A549 (cell line): ENCODE results near the gene SNUPN. TPM values are rescaled to one million over a fixed set of nuclear protein-coding genes. Genes with fewer than 3 reads are reported as not detected.

Experiments used
- ATAC-seq, 2 experiments: fragments of 200-7000 bp in 1 of 2; fragments of >200 bp in 1 of 2; cut with Nextera tagmentation in 1 of 2; cut with Tn5 transposase in 1 of 2; 3 replicates each; pipeline versions ENCODE4 v1.8.0 to v1.9.1; 2018 to 2020; ENCODE audit warnings: mild to moderate bottlenecking in 1 of 2, moderate library complexity in 1 of 2
- CTCF ChIA-PET: fragments of 300-600 bp; sonication (Branson Sonifier 250); formaldehyde crosslinking; extraction: SDS; loops from one replicate; lab custom pipeline; 2021; ENCODE audit warnings: antibody characterized with exemption, inconsistent platforms; lab: Yijun Ruan, JAX
- POLR2A ChIA-PET: fragments of 350-600 bp; formaldehyde crosslinking; extraction: SDS; loops from one replicate; lab custom pipeline; 2021; ENCODE audit warnings: antibody characterized with exemption, inconsistent platforms; lab: Yijun Ruan, JAX
- DNase-seq, 2 experiments: peaks; one replicate each; pipeline versions ENCODE4 v3.0.0 to v3.0.0-alpha.2; 2011 to 2016; ENCODE audit warnings: low read depth in 1 of 2, low spot score in 1 of 2
- FAIRE-seq: peaks from 2 replicates; lab custom pipeline; 2011; peaks lifted over from hg19 to GRCh38; lab: Jason Lieb, UNC
- H3K27ac ChIP-seq, 2 experiments: fragments of >200 bp; sonication (Bioruptor Twin); formaldehyde crosslinking; 3 replicates each; pipeline ENCODE4 v1.5.1; 2016 to 2017
- H3K4me1 ChIP-seq: fragments of >200 bp; sonication (Bioruptor Twin); formaldehyde crosslinking; 3 replicates; pipeline ENCODE4 v1.6.1; 2016
- H3K4me2 ChIP-seq: fragments of >200 bp; sonication (Bioruptor Twin); formaldehyde crosslinking; 3 replicates; pipeline ENCODE4 v1.6.1; 2016
- H3K4me3 ChIP-seq: fragments of >200 bp; sonication (Bioruptor Twin); formaldehyde crosslinking; 3 replicates; pipeline ENCODE4 v1.5.1; 2016
- H3K9me3 ChIP-seq: fragments of >200 bp; sonication (Bioruptor Twin); formaldehyde crosslinking; 3 replicates; pipeline ENCODE4 v1.6.1; 2016
- CBX2 ChIP-seq: fragments of 200-600 bp; sonication (generic); IDR thresholded peaks from 2 replicates; pipeline ENCODE4 v1.6.1; 2016; ENCODE audit warnings: low read depth, mild to moderate bottlenecking, borderline replicate concordance
- CHD2 ChIP-seq: fragments of 150-350 bp; IDR thresholded peaks from 2 replicates; pipeline ENCODE4 v1.6.1; 2014; ENCODE audit warnings: low read length; ENCODE audit not compliant: partially characterized antibody
- EHMT2 ChIP-seq: fragments of 200-600 bp; sonication (generic); IDR thresholded peaks from 2 replicates; pipeline ENCODE4 v1.6.1; 2016; ENCODE audit warnings: antibody characterized with exemption, low read depth, mild to moderate bottlenecking, moderate library complexity
- ESRRA ChIP-seq: fragments of 150-350 bp; IDR thresholded peaks from 2 replicates; pipeline ENCODE4 v1.6.1; 2014; ENCODE audit warnings: mild to moderate bottlenecking, low read length, borderline replicate concordance
- FOSL2 ChIP-seq, 2 experiments: fragments of 450-650 bp in 1 of 2; fragments of >200 bp in 1 of 2; sonication (Bioruptor Twin) in 1 of 2; formaldehyde crosslinking; IDR thresholded peaks; 2 replicates each; pipeline versions ENCODE4 v1.5.0 to v1.6.1; 2016 to 2020; ENCODE audit warnings: mild to moderate bottlenecking in 1 of 2, moderate library complexity in 1 of 2
- FOXS1 ChIP-seq: fragments of 250-450 bp; sonication (Bioruptor Pico); IDR thresholded peaks from 2 replicates; pipeline ENCODE4 v1.5.0; 2020; ENCODE audit warnings: mild to moderate bottlenecking, moderate library complexity
- GATA3 ChIP-seq: IDR thresholded peaks from 2 replicates; pipeline ENCODE4 v1.6.1; 2012; ENCODE audit warnings: borderline replicate concordance
- HOXB13 ChIP-seq: fragments of 250-450 bp; sonication (Bioruptor Pico); IDR thresholded peaks from 2 replicates; pipeline ENCODE4 v1.5.0; 2020; ENCODE audit warnings: low read depth, mild to moderate bottlenecking, moderate library complexity
- MAFK ChIP-seq: fragments of 450-650 bp; IDR thresholded peaks from 2 replicates; pipeline ENCODE4 v1.6.1; 2014; ENCODE audit not compliant: partially characterized antibody
- NPAS2 ChIP-seq: fragments of 250-450 bp; sonication (Bioruptor Pico); IDR thresholded peaks from 2 replicates; pipeline ENCODE4 v1.8.0; 2022; ENCODE audit warnings: mild to moderate bottlenecking, moderate library complexity, borderline replicate concordance
- POLR2A ChIP-seq: IDR thresholded peaks from 2 replicates; pipeline ENCODE4 v1.6.1; 2012; ENCODE audit warnings: mild to moderate bottlenecking, low read length
- RCOR1 ChIP-seq: fragments of 150-350 bp; IDR thresholded peaks from 2 replicates; pipeline ENCODE4 v1.6.1; 2014; ENCODE audit warnings: antibody characterized with exemption, low read length, low read depth
- ZSCAN20 ChIP-seq: fragments of 250-450 bp; sonication (Bioruptor Pico); IDR thresholded peaks from 2 replicates; pipeline ENCODE4 v1.8.0; 2022; ENCODE audit warnings: mild to moderate bottlenecking, moderate library complexity
- WGBS: methylation state at CpG from one replicate; pipeline ENCODE4 v1.1.6; 2017; ENCODE audit errors: missing lambda C conversion rate; 5-methylcytosine and 5-hydroxymethylcytosine counted together
- polyA plus RNA-seq, 4 experiments: library from polyadenylated mRNA; depleted of rRNA in 3 of 4; stranded (reverse); fragments of >200 nt; fragmentation: RNase III in 1 of 4; extraction: RNeasy Plus Mini Kit Qiagen cat#74134 plus additional on column Dnase treatment in 1 of 4; gene quantifications; 2 replicates in 3 of 4; 3 replicates in 1 of 4; pipeline ENCODE4 v1.2.3, GENCODE V29; 2011 to 2017
- TF ChIP-seq, protein P1 (sequence below): fragments of >200 bp; sonication (Bioruptor Twin); formaldehyde crosslinking; IDR thresholded peaks from 3 replicates; pipeline ENCODE4 v1.6.1; 2016
- TF ChIP-seq, protein P2 (sequence below): fragments of 250-450 bp; sonication (Bioruptor Pico); IDR thresholded peaks from 2 replicates; pipeline ENCODE4 v1.5.0; 2020; ENCODE audit warnings: low read depth, mild to moderate bottlenecking, moderate library complexity
- TF ChIP-seq, protein P3 (sequence below): IDR thresholded peaks from 2 replicates; pipeline ENCODE4 v1.6.1; 2012
- TF ChIP-seq, protein P4 (sequence below): fragments of 200-600 bp; sonication (generic); IDR thresholded peaks from 2 replicates; pipeline ENCODE4 v1.6.1; 2016; ENCODE audit warnings: antibody characterized with exemption, mild to moderate bottlenecking, moderate library complexity

The SNUPN gene
- polyA plus RNA-seq, 2 of the 4 experiments (the other 2 are of a cell fraction), result 29.2 to 38.5 TPM

DNA sequence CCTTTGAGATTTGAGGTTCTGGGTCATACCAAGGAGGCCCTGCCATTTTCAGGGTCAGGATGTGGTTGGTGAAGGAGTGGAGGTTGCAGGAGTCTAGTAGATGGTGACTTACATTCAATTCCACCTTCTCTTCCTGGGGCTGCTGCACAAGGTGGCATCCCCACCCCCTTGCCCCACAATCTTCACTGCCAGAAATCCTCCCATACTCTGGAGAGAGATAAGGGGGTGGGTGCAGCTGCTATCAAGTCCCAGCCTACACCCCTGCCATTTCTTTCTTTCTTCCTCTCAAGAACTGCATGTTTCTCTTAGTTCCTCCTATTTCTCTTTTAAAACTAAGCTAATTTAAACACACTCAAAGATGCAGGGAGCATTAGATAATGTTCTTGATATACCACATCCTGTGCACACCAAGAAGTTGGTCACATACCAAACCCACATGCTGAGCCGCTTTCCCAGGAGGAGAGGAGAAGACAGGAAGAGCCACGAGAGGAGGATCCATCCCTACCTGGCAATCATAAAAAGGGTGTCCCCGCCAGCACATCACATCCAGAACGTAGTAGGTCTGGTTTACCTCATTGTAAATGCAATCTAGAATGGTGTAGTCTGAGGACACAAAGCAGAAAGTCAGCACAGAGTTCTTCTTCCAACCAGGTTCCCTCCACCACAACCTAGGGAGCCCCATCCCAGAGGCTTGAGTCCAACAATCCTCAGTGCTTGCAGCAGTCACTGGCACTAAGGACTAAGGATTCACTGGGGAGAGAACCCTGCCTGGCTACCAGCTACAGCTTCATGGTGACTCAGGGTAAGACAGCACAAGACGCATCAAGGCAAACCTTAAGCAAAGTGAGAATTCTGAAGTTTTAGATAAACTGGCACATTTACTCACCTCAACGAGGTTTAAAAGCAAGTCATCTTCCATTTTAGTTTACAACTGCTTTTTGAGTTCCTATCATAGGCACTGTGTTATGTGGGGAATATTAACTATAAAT lies 18.5 kb downstream of the SNUPN start:
- no peak overlapping the region for H3K27ac ChIP-seq
- ATAC-seq (no peak; a peak in 1 of 6 replicates), FAIRE-seq (no peak), DNase-seq (no peak)
- no peaks in the 10 kb centered on the region for H3K9me3 ChIP-seq
- CTCF ChIA-PET, result interaction anchor here (1.0 to 4.6 kb wide), 6 partner anchors 9 to 239 kb away, joined by 3 to 23 read pairs (median 6); no protein-coding TSS in a partner anchor
- no peaks in the 10 kb centered on the region for H3K4me1 ChIP-seq
- no peak overlapping the region for H3K4me3 ChIP-seq
- TF ChIP-seq ESRRA, result no peak
- POLR2A ChIA-PET, result no interaction called here
- no peak overlapping the region for H3K4me2 ChIP-seq
- 93% methylated on average over 6 of the region's 6 CpGs for WGBS

DNA sequence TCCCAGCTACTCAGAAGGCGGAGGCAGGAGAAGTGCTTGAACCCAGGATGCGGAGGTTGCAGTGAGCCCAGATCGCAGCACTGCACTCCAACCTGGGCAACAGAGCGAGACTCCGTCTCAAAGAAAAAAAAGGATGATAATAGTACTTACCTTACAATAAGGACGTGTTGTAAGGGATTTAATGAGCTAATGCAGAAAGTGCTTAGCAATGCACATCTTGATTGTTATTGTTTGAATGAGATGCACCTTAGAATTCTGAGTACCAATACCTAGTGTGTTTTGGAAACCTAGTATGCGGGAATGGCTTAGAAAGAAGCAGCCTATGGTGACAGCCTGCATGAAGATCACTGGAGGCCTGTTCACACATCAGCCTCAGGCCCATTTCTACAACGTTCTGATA lies 19.5 kb downstream of the SNUPN start:
- DNase-seq, result no peak
- H3K4me2 ChIP-seq, result no peak overlapping the region
- no peak overlapping the region for H3K27ac ChIP-seq
- no peak for ATAC-seq
- TF ChIP-seq MAFK (peak; percentile 63), POLR2A (no peak), FOXS1 (CRISPR knock-in tag) (no peak), CBX2 (no peak)
- 88% methylated on average over 8 of the region's 8 CpGs for WGBS
- ChIA-PET POLR2A (no interaction called here), CTCF (interaction anchor here (1.6 to 4.6 kb wide), 3 partner anchors 8 to 196 kb away, joined by 4 to 23 read pairs (median 8); no protein-coding TSS in a partner anchor)
- H3K9me3 ChIP-seq, result no peaks in the 10 kb centered on the region
- no peaks in the 10 kb centered on the region for H3K4me1 ChIP-seq
- FAIRE-seq, result no peak
- no peak overlapping the region for H3K4me3 ChIP-seq

DNA sequence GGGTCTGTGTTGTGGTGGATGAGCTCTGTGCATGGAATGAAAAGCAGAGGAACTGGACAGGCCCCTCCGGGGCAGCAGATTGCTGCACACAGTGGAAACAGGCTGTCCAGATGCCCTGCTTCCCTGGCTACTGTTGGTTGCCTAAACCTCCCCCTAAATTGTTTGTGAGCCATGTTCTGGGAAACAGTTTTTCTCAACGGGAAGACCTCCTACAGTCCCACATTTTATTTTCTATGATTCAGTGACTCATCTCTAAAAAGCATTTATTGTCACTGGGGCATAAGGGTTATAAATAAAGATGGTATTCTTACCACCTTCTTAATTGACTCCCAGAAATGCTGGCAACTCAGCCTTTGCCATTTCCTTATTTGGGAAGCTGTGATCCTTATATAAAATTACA lies 26.1 kb downstream of the SNUPN start:
- ChIA-PET CTCF (interaction anchor here (1.4 to 4.3 kb wide), 3 partner anchors 8 to 85 kb away, joined by 3 to 23 read pairs (median 6); partner anchors contain the start of gene PTPN9), POLR2A (no interaction called here)
- WGBS, result 60% methylated on average over 2 of the region's 2 CpGs
- DNase-seq (no peak), FAIRE-seq (no peak), ATAC-seq (no peak; a peak in 1 of 6 replicates)
- no peaks in the 10 kb centered on the region for H3K4me1 ChIP-seq
- H3K9me3 ChIP-seq, result no peaks in the 10 kb centered on the region
- no peak overlapping the region for H3K4me2 ChIP-seq
- H3K4me3 ChIP-seq, result no peak overlapping the region
- TF ChIP-seq FOSL2 (IDR thresholded peaks at IDR 0.05) (no peak), FOSL2 (CRISPR knock-in tag; IDR thresholded peaks at IDR 0.05) (0 out of 2 replicates have a peak, but pooled peaks have one; percentile 7)
- TF ChIP-seq, protein P1, sequence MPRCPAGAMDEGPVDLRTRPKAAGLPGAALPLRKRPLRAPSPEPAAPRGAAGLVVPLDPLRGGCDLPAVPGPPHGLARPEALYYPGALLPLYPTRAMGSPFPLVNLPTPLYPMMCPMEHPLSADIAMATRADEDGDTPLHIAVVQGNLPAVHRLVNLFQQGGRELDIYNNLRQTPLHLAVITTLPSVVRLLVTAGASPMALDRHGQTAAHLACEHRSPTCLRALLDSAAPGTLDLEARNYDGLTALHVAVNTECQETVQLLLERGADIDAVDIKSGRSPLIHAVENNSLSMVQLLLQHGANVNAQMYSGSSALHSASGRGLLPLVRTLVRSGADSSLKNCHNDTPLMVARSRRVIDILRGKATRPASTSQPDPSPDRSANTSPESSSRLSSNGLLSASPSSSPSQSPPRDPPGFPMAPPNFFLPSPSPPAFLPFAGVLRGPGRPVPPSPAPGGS, result no peak
- H3K27ac ChIP-seq, result no peak overlapping the region

DNA sequence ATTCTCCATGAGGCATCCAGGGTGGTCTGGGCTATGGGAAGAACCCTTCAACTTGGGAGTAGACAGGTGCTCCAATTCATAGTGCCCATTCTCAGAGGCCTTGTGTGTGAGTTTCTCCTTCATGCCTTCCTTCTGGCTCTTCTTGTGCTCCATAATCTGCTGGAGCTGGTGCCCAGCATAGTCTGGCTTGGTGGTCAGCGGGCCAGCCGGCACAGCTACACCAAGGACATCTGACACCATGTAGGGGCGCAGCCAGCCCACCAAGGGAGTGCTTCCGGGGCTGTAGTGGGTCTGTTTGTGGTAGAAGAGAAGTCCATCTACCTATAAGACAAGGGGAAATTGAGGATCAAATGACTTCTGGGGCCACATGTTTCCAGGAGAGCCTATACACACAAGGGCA lies 27.2 kb downstream of the SNUPN start:
- WGBS, result 89% methylated on average over 4 of the region's 4 CpGs
- no peak overlapping the region for H3K4me2 ChIP-seq
- no peaks in the 10 kb centered on the region for H3K9me3 ChIP-seq
- no peaks in the 10 kb centered on the region for H3K4me1 ChIP-seq
- FAIRE-seq (no peak), ATAC-seq (no peak), DNase-seq (no peak)
- no peak overlapping the region for H3K4me3 ChIP-seq
- CTCF ChIA-PET, result interaction anchor here (0.6 to 5.4 kb wide), 16 partner anchors 9 to 144 kb away, joined by 3 to 23 read pairs (median 4); partner anchors contain the start of genes IMP3 and SNX33
- no peak overlapping the region for H3K27ac ChIP-seq
- POLR2A ChIA-PET, result no interaction called here
- TF ChIP-seq, protein P1, result no peak
- TF ChIP-seq, protein P2, sequence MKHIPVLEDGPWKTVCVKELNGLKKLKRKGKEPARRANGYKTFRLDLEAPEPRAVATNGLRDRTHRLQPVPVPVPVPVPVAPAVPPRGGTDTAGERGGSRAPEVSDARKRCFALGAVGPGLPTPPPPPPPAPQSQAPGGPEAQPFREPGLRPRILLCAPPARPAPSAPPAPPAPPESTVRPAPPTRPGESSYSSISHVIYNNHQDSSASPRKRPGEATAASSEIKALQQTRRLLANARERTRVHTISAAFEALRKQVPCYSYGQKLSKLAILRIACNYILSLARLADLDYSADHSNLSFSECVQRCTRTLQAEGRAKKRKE, result no peak
- TF ChIP-seq NPAS2 (CRISPR knock-in tag), result no peak
- no peak for TF ChIP-seq EHMT2
- TF ChIP-seq HOXB13 (CRISPR knock-in tag), result no peak
- TF ChIP-seq, protein P3, sequence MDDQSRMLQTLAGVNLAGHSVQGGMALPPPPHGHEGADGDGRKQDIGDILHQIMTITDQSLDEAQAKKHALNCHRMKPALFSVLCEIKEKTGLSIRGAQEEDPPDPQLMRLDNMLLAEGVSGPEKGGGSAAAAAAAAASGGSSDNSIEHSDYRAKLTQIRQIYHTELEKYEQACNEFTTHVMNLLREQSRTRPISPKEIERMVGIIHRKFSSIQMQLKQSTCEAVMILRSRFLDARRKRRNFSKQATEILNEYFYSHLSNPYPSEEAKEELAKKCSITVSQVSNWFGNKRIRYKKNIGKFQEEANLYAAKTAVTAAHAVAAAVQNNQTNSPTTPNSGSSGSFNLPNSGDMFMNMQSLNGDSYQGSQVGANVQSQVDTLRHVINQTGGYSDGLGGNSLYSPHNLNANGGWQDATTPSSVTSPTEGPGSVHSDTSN, result no peak
- TF ChIP-seq RCOR1, result no peak
- no peak for TF ChIP-seq ZSCAN20 (CRISPR knock-in tag)
- TF ChIP-seq CHD2, result no peak
- TF ChIP-seq GATA3, result no peak
- TF ChIP-seq, protein P4, sequence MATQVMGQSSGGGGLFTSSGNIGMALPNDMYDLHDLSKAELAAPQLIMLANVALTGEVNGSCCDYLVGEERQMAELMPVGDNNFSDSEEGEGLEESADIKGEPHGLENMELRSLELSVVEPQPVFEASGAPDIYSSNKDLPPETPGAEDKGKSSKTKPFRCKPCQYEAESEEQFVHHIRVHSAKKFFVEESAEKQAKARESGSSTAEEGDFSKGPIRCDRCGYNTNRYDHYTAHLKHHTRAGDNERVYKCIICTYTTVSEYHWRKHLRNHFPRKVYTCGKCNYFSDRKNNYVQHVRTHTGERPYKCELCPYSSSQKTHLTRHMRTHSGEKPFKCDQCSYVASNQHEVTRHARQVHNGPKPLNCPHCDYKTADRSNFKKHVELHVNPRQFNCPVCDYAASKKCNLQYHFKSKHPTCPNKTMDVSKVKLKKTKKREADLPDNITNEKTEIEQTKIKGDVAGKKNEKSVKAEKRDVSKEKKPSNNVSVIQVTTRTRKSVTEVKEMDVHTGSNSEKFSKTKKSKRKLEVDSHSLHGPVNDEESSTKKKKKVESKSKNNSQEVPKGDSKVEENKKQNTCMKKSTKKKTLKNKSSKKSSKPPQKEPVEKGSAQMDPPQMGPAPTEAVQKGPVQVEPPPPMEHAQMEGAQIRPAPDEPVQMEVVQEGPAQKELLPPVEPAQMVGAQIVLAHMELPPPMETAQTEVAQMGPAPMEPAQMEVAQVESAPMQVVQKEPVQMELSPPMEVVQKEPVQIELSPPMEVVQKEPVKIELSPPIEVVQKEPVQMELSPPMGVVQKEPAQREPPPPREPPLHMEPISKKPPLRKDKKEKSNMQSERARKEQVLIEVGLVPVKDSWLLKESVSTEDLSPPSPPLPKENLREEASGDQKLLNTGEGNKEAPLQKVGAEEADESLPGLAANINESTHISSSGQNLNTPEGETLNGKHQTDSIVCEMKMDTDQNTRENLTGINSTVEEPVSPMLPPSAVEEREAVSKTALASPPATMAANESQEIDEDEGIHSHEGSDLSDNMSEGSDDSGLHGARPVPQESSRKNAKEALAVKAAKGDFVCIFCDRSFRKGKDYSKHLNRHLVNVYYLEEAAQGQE, result no peak
- no peak for TF ChIP-seq CBX2
